ACC112 (cell line): ENCODE data around the gene LIMS3.
"Not testable (repeated sequence)": the region's sequence is repeated elsewhere in the genome, so short reads cannot be mapped to it uniquely, and the experiment has no call there.

Experiments
- H2AFZ ChIP-seq: fragments of 200-600 bp; sonication (generic); one replicate; pipeline ENCODE4 v1.6.0; 2017; ENCODE audit warnings: antibody characterized with exemption, low read length; ENCODE audit not compliant: unreplicated experiment
- H3K27ac ChIP-seq: fragments of 200-600 bp; sonication (generic); 2 replicates; pipeline ENCODE4 v1.5.1; 2014; ENCODE audit warnings: low read depth, mild to moderate bottlenecking, antibody characterized with exemption, low read length, moderate library complexity
- H3K27me3 ChIP-seq: fragments of 200-600 bp; sonication (generic); 2 replicates; pipeline ENCODE4 v1.6.1; 2014; ENCODE audit warnings: mild to moderate bottlenecking, antibody characterized with exemption, low read length, moderate library complexity, mixed read lengths; ENCODE audit not compliant: insufficient read depth
- H3K36me3 ChIP-seq: fragments of 200-600 bp; sonication (generic); 2 replicates; pipeline ENCODE4 v1.6.1; 2016; ENCODE audit warnings: mild to moderate bottlenecking, antibody characterized with exemption, low read length, moderate library complexity, mixed read lengths; ENCODE audit not compliant: insufficient read depth
- H3K4me1 ChIP-seq: fragments of 200-600 bp; sonication (generic); one replicate; pipeline ENCODE4 v1.6.1; 2016; ENCODE audit warnings: low read length, mixed read lengths; ENCODE audit not compliant: insufficient read depth, unreplicated experiment, control insufficient read depth
- H3K4me3 ChIP-seq: fragments of 200-600 bp; sonication (generic); 2 replicates; pipeline ENCODE4 v1.5.1; 2014; ENCODE audit warnings: mild to moderate bottlenecking, low read depth, low read length
- H3K79me2 ChIP-seq: fragments of 200-600 bp; sonication (generic); one replicate; pipeline ENCODE4 v1.6.0; 2016; ENCODE audit warnings: low read length; ENCODE audit not compliant: control insufficient read depth, unreplicated experiment, insufficient read depth

The LIMS3 gene

GRCh38 chr2:109896212-109896611 is 2.3 kb upstream of the LIMS3 start:
- H3K4me3 ChIP-seq, H2AFZ ChIP-seq, H3K36me3 ChIP-seq, H3K4me1 ChIP-seq, H3K27me3 ChIP-seq, H3K79me2 ChIP-seq, H3K27ac ChIP-seq: not testable (repeated sequence)

GRCh38 chr2:109897769-109898461 is 573 bp upstream of the LIMS3 start:
- H2AFZ ChIP-seq, H3K36me3 ChIP-seq, H3K27me3 ChIP-seq, H3K79me2 ChIP-seq, H3K4me1 ChIP-seq, H3K27ac ChIP-seq, H3K4me3 ChIP-seq: not testable (repeated sequence)

- not testable (repeated sequence) for H3K4me1 ChIP-seq, H3K4me3 ChIP-seq, H3K27ac ChIP-seq, H3K79me2 ChIP-seq, H3K27me3 ChIP-seq, H2AFZ ChIP-seq, H3K36me3 ChIP-seq
These were observed 7.3 kb downstream of the LIMS3 start for GRCh38 chr2:109905796-109906195.

- H2AFZ ChIP-seq, H3K4me1 ChIP-seq, H3K79me2 ChIP-seq, H3K4me3 ChIP-seq, H3K27me3 ChIP-seq, H3K36me3 ChIP-seq, H3K27ac ChIP-seq: not testable (repeated sequence)
These were observed 10.1 kb downstream of the LIMS3 start for GRCh38 chr2:109908626-109909025.

- not testable (repeated sequence) for H3K4me1 ChIP-seq, H2AFZ ChIP-seq, H3K27me3 ChIP-seq, H3K79me2 ChIP-seq, H3K27ac ChIP-seq, H3K36me3 ChIP-seq, H3K4me3 ChIP-seq
These were observed 12.3 kb downstream of the LIMS3 start for GRCh38 chr2:109910789-109911188.

- H3K4me3 ChIP-seq, H3K4me1 ChIP-seq, H3K79me2 ChIP-seq, H2AFZ ChIP-seq, H3K27ac ChIP-seq, H3K36me3 ChIP-seq, H3K27me3 ChIP-seq: not testable (repeated sequence)
These were observed 15.4 kb downstream of the LIMS3 start for GRCh38 chr2:109913911-109914310.

- not testable (repeated sequence) for H3K79me2 ChIP-seq, H3K36me3 ChIP-seq, H3K27me3 ChIP-seq, H3K4me1 ChIP-seq, H2AFZ ChIP-seq, H3K27ac ChIP-seq, H3K4me3 ChIP-seq
These were observed 16.1 kb downstream of the LIMS3 start for GRCh38 chr2:109914552-109914951.

GRCh38 chr2:109915830-109916229 is 17.3 kb downstream of the LIMS3 start:
- H3K27me3 ChIP-seq, H3K79me2 ChIP-seq, H3K4me3 ChIP-seq, H3K27ac ChIP-seq, H3K4me1 ChIP-seq, H2AFZ ChIP-seq, H3K36me3 ChIP-seq: not testable (repeated sequence)

- H3K4me3 ChIP-seq, H2AFZ ChIP-seq, H3K36me3 ChIP-seq, H3K79me2 ChIP-seq, H3K27ac ChIP-seq, H3K27me3 ChIP-seq, H3K4me1 ChIP-seq: not testable (repeated sequence)
These were observed 21.7 kb downstream of the LIMS3 start for GRCh38 chr2:109920162-109920561.

GRCh38 chr2:109921543-109922384 is 23.3 kb downstream of the LIMS3 start:
- not testable (repeated sequence) for H3K27ac ChIP-seq, H3K27me3 ChIP-seq, H3K4me1 ChIP-seq, H3K36me3 ChIP-seq, H3K4me3 ChIP-seq, H2AFZ ChIP-seq, H3K79me2 ChIP-seq

GRCh38 chr2:109924481-109924880 is 26.0 kb downstream of the LIMS3 start:
- H2AFZ ChIP-seq, H3K27ac ChIP-seq, H3K79me2 ChIP-seq, H3K27me3 ChIP-seq, H3K4me1 ChIP-seq, H3K4me3 ChIP-seq, H3K36me3 ChIP-seq: not testable (repeated sequence)
